Sigmoid colon (tissue), 7 donors: ENCODE results near the gene DCHS2. TPM values are rescaled to one million over a fixed set of nuclear protein-coding genes. Genes with fewer than 3 reads are reported as not detected.

ENCODE experiments used
- DNase-seq: peaks from one replicate; pipeline ENCODE4 v3.0.0-alpha.2; 2019
- H3K27ac ChIP-seq, 4 donors: fragments of 200-600 bp; sonication (generic); one replicate each; pipeline ENCODE4 v1.5.1; 2016 to 2019; ENCODE audit warnings: mild to moderate bottlenecking in 1 of 4
- H3K27me3 ChIP-seq, 3 donors: fragments of 200-600 bp; sonication (generic); one replicate each; pipeline ENCODE4 v1.5.1; 2019; ENCODE audit warnings: mild to moderate bottlenecking in 1 of 3
- H3K36me3 ChIP-seq, 4 donors: fragments of 200-600 bp; sonication (generic); one replicate each; pipeline ENCODE4 v1.5.1; 2016 to 2019
- H3K4me1 ChIP-seq, 4 donors: fragments of 200-600 bp; sonication (generic); one replicate each; pipeline ENCODE4 v1.5.1; 2017 to 2019
- H3K4me3 ChIP-seq, 4 donors: fragments of 200-600 bp; sonication (generic); one replicate each; pipeline ENCODE4 v1.5.1; 2017 to 2019; ENCODE audit warnings: mild to moderate bottlenecking in 2 of 4, moderate library complexity in 1 of 4
- H3K9me3 ChIP-seq, 4 donors: fragments of 200-600 bp in 3 of 4; sonication (generic) in 3 of 4; one replicate each; pipeline versions ENCODE4 v1.5.1 to v1.6.1; 2013 to 2019
- CTCF ChIP-seq, 4 experiments: fragments of 450-650 bp in 3 of 4; fragments of 200-600 bp in 1 of 4; IDR thresholded peaks; one replicate each; pipeline ENCODE4 v1.5.1; 2016 to 2019; ENCODE audit warnings: antibody characterized with exemption in 4 of 4, mild to moderate bottlenecking in 3 of 4, moderate library complexity in 2 of 4
- EP300 ChIP-seq, 4 donors: sonication (generic); formaldehyde crosslinking; IDR thresholded peaks; one replicate each; pipeline ENCODE4 v1.6.1; 2017; ENCODE audit warnings: antibody characterized with exemption in 4 of 4
- POLR2A ChIP-seq, 2 donors: fragments of 450-650 bp; IDR thresholded peaks; one replicate each; pipeline ENCODE4 v1.6.1; 2016; ENCODE audit warnings: antibody characterized with exemption in 2 of 2, mild to moderate bottlenecking in 2 of 2, moderate library complexity in 2 of 2
- POLR2AphosphoS5 ChIP-seq, 4 donors: sonication (generic); formaldehyde crosslinking; IDR thresholded peaks; one replicate each; pipeline ENCODE4 v1.6.1; 2017; ENCODE audit warnings: antibody characterized with exemption in 4 of 4
- WGBS, 2 donors: extraction: QIAGEN DNeasy Blood & Tissue Kit; methylation state at CpG; one replicate each; pipeline ENCODE4 v1.1.7; 2013; 5-methylcytosine and 5-hydroxymethylcytosine counted together
- intact Hi-C: fragments of 100-400 bp; cut with DNase I; formaldehyde crosslinking; loops from one replicate; pipeline ENCODE4 v1.15.1; 2023
- polyA plus RNA-seq, 3 donors: library from polyadenylated mRNA; stranded (reverse); fragments of 200-250 nt; gene quantifications; one replicate each; pipeline ENCODE4 v1.2.3, GENCODE V29; 2013
- total RNA-seq, 4 donors: library from RNA; depleted of rRNA; stranded (reverse); fragments of >200 nt; gene quantifications; one replicate each; pipeline ENCODE4 v1.1.0, GENCODE V29; 2016
- donor health status: healthy with polysubstance abuse.
- donor health status: Bipolar disorder and iron deficiency.
- donor health status: healthy.

The DCHS2 gene
- total and polyA plus RNA-seq, 7 donors, result under 0.01 to 24.1 (median 13.6) TPM

GRCh38 chr4:154292589-154292988 is 199.0 kb downstream of the DCHS2 start:
- no peaks in the 10 kb centered on the region for H3K36me3 ChIP-seq
- H3K27ac ChIP-seq, result no peak overlapping the region
- no peak overlapping the region for H3K4me3 ChIP-seq
- H3K9me3 ChIP-seq, result peaks cover 0 to 2% (median 0%) of the 10 kb centered on the region in 4 donors
- no peaks in the 10 kb centered on the region for H3K4me1 ChIP-seq
- no peaks in the 10 kb centered on the region for H3K27me3 ChIP-seq
- TF ChIP-seq CTCF (IDR thresholded peaks at IDR 0.05) (no peak), EP300 (IDR thresholded peaks at IDR 0.05) (no peak), POLR2AphosphoS5 (IDR thresholded peaks at IDR 0.05) (no peak), POLR2A (IDR thresholded peaks at IDR 0.05) (no peak)
- 88 to 92% methylated on average over 2 of the region's 2 CpGs for WGBS, 2 donors
- DNase-seq, result no peak
- intact Hi-C loops, result no loop called here

- Histone ChIP-seq H3K27ac (no peak overlapping the region), H3K27me3 (no peaks in the 10 kb centered on the region), H3K36me3 (no peaks in the 10 kb centered on the region), H3K4me3 (no peak overlapping the region), H3K4me1 (no peaks in the 10 kb centered on the region), H3K9me3 (no peaks in the 10 kb centered on the region)
- WGBS, 2 donors, result 59 to 68% methylated on average over 2 of the region's 2 CpGs
- TF ChIP-seq CTCF (IDR thresholded peaks at IDR 0.05), result no peak
- no peak for TF ChIP-seq EP300 (IDR thresholded peaks at IDR 0.05)
- no peak for TF ChIP-seq POLR2A (IDR thresholded peaks at IDR 0.05)
- no peak for TF ChIP-seq POLR2AphosphoS5 (IDR thresholded peaks at IDR 0.05)
- no peak for DNase-seq
- intact Hi-C loops, result no loop called here
Measured at GRCh38 chr4:154277172-154277571, 214.4 kb downstream of the DCHS2 start.

- no peaks in the 10 kb centered on the region for H3K27me3 ChIP-seq
- intact Hi-C loops, result no loop called here
- WGBS, 2 donors, result 50 to 89% methylated on average over 1 of the region's 1 CpG
- TF ChIP-seq POLR2AphosphoS5 (IDR thresholded peaks at IDR 0.05), result no peak
- TF ChIP-seq EP300 (IDR thresholded peaks at IDR 0.05), result no peak
- no peak for TF ChIP-seq POLR2A (IDR thresholded peaks at IDR 0.05)
- no peak for TF ChIP-seq CTCF (IDR thresholded peaks at IDR 0.05)
- no peak for DNase-seq
- H3K27ac ChIP-seq, result no peak overlapping the region
- H3K36me3 ChIP-seq, result no peaks in the 10 kb centered on the region
- H3K4me3 ChIP-seq, result no peak overlapping the region
- no peaks in the 10 kb centered on the region for H3K9me3 ChIP-seq
- no peaks in the 10 kb centered on the region for H3K4me1 ChIP-seq
Measured at GRCh38 chr4:154276496-154276895, 215.1 kb downstream of the DCHS2 start.

- no peaks in the 10 kb centered on the region for H3K27me3 ChIP-seq
- no peaks in the 10 kb centered on the region for H3K9me3 ChIP-seq
- H3K36me3 ChIP-seq, result no peaks in the 10 kb centered on the region
- H3K4me3 ChIP-seq, result no peak overlapping the region
- no peak for DNase-seq
- no peak overlapping the region for H3K27ac ChIP-seq
- TF ChIP-seq POLR2A (IDR thresholded peaks at IDR 0.05), result no peak
- TF ChIP-seq POLR2AphosphoS5 (IDR thresholded peaks at IDR 0.05), result no peak
- TF ChIP-seq EP300 (IDR thresholded peaks at IDR 0.05), result no peak
- TF ChIP-seq CTCF (IDR thresholded peaks at IDR 0.05), result no peak
- intact Hi-C loops, result no loop called here
- WGBS, 2 donors, result 37 to 47% methylated on average over 4 of the region's 4 CpGs
- H3K4me1 ChIP-seq, result no peaks in the 10 kb centered on the region
Measured at GRCh38 chr4:154254999-154255398, 236.6 kb downstream of the DCHS2 start.

- Histone ChIP-seq H3K36me3 (no peaks in the 10 kb centered on the region), H3K9me3 (no peaks in the 10 kb centered on the region), H3K27me3 (no peaks in the 10 kb centered on the region), H3K27ac (no peak overlapping the region), H3K4me1 (no peaks in the 10 kb centered on the region), H3K4me3 (no peak overlapping the region)
- intact Hi-C loops, result no loop called here
- DNase-seq, result no peak
- TF ChIP-seq POLR2A (IDR thresholded peaks at IDR 0.05) (no peak), POLR2AphosphoS5 (IDR thresholded peaks at IDR 0.05) (no peak), CTCF (IDR thresholded peaks at IDR 0.05) (no peak), EP300 (IDR thresholded peaks at IDR 0.05) (no peak)
- 81 to 88% methylated on average over 4 of the region's 4 CpGs for WGBS, 2 donors
Measured at GRCh38 chr4:154234576-154234975, 257.0 kb downstream of the DCHS2 start.
